HG03469 (cell line): ENCODE results near the gene SRGAP1.
"Not testable (repeated sequence)": the region's sequence is repeated elsewhere in the genome, so short reads cannot be mapped to it uniquely, and the experiment has no call there.

Experiments used
- ATAC-seq: cut with Tn5 transposase; IDR thresholded peaks from one replicate; pipeline ENCODE4 v1.9.1; 2021; ENCODE audit warnings: mild to moderate bottlenecking, moderate library complexity, moderate number of reproducible peaks; ENCODE audit not compliant: unreplicated experiment

SRGAP1 gene

DNA sequence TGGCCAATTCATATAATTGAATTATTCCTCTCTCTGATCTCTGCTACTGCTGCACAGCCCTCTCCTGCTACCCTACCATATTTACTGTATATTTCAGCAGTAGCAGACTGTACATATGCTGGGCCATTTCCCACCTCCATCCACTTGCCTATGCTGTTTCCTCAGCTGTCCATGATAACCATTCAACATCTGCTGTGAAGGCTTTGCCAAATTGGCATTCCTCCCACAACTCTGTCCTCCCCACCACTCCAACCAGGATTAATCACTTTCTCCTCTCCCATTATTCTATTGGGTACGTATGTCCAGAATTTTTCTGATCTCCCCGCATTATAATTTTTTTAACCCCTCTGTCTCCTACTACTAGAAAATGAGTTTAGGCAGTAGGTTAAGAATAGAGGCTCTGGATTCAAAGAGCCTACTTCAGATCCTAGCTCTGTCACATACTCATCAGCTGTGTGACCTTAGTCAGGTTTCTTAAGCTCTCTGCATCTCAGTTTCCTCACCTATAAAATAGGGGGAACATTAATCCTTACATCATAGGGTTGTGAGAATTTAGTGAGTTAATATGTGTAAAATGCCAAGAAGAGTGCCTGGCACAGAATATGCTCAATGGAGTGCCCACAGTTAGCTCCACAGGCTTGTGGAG lies 254.3 kb downstream of the SRGAP1 start:
- no peak for ATAC-seq

DNA sequence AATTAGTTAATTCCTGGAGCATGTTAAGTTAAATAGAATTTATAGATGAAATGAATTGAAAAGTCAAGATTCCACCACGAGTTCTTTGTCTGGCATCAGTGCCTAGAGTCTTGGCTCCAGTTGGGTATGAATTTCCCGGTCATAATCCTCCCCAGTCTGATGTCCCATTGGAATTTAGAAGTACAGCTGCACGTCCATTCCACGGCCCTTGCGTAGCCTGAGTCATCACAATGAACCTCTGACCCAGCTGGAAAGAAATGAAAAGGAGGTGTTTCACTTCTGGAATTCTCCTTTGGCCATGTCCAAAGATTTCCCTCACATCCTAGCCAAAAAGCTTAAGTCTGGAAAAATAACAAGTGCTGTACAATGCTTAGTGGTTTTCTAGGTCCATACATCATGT lies 254.9 kb downstream of the SRGAP1 start:
- no peak for ATAC-seq

DNA sequence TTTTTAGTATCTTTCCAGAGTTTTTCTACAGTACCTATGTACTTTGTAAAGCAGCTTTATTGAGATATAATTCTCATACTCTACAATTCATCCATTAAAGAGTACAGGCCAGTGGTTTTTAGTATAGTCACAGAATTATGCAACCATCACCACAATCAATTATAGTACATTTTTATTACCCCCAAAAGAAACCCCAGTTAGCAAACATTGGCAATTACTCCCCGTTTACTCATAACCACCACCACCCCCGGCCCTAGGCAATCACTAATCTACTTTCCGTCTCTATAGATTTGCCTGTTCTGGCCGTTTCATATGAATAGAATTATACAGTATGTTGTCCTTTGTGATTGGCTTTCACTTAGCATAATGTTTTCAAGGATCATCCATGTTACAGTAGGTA lies 257.8 kb downstream of the SRGAP1 start:
- no peak for ATAC-seq

DNA sequence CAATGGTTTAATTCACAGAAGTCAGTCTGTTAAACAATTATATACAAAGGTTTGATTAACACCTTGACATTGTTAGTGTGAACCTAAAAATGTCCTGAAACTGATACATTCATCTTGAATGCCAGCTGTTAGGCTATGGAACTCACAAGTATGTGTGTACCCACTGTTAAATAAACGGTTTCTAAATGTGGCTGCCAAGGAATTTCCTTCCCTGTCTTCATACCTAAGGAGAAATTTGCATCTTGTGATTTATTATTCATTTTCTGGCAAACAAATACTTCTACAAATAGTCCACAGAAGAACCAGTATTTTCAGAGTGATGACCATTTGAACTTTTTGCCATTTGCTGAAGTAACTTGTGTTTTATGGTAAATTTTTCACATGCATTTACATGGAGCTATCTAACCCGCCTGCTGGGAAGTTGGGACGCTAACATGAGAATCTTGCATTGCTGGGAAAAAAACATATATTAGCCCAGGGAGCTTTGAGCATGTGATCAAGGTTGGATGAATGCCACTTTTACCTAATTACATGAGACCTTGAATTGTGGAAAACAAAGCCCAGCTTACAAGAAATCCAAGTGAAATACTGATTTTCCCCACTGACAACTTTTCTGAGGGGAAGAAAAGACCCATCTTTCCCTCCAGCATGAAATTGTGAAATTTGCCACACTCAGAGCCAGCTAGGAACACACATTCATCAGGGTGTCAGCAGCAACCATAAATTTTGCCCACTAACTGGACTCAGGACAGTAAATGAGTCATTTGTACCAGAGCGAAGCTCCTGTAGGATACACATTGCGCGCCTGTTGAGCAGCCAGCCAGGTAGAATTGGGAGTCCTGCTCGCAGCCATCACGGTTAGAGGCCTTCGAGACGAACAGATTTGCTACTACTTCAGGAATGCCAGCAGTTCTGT lies 259.6 kb downstream of the SRGAP1 start:
- no peak for ATAC-seq

DNA sequence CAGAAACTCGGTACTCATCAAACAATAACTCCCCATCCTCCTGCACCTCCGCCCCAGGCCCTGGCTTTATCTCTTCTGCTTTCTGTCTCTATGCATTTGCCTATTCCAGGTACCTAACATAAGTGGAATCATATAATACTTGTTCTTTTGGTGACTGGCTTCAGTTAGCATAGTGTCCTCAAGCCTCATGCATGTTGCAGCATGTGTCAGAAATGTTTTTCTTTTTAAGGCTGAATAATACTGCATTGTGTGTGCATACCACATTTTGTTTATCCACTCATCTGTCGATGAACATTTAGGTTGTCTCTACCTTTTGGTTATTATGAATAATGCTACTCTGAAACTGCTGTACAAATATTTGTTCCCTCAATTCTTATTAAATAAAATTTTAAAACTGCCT lies 260.5 kb downstream of the SRGAP1 start:
- no peak for ATAC-seq

DNA sequence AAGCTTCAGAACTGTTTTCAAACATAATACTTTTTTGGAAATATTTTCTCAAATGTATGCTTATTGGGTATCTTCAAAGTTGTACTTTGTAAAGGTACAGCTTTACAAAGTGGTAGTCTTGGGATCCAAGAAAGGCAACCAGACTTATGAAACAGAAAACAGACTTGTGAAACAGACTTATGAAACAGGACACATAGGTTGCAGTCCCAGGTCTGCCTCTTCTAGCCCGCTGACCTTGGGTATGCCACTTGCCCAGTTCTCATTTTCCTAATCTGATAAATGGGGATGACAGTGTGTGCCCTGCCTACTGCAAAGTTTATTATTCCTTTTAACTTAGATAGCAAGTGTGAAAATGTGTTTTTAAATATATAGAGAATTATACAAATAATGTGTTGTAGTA lies 263.3 kb downstream of the SRGAP1 start:
- ATAC-seq, result no peak

DNA sequence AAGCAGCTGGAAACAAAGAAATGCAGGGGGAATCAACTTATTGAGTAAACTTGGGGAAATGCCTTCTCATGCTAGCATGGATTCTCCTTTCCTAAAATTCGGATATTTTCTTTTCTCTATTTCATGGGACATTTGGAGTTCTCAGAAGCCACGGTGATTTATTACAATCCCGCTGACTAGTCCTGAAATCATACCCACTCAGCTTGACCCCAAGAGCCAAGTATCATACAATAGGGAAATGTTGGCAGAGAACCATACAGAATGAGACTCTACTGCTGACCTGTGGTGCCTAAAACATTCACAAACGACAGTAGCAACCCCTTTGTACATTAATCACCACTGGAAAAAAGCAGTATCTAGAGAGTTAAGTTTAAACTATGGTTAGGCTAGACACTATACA lies 265.2 kb downstream of the SRGAP1 start:
- ATAC-seq, result no peak

DNA sequence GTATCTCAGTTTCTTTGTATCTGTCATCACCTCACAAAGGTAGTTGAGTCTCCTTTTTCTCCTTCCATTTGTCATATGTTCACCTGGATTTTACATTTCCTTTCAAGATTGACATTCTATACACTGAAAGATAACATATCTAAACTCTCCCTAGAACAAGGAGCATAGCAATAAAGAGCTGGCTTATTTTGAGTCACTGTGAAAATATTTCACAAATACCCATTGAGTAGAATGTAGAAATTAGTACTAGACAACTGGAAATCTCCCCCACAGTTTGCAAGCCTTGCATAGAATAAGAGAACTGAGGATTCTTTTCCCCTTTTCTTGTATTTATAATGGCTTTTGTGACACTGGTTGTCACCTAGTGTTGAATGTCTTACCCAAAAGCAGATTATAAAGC lies 266.4 kb downstream of the SRGAP1 start:
- ATAC-seq, result no peak

DNA sequence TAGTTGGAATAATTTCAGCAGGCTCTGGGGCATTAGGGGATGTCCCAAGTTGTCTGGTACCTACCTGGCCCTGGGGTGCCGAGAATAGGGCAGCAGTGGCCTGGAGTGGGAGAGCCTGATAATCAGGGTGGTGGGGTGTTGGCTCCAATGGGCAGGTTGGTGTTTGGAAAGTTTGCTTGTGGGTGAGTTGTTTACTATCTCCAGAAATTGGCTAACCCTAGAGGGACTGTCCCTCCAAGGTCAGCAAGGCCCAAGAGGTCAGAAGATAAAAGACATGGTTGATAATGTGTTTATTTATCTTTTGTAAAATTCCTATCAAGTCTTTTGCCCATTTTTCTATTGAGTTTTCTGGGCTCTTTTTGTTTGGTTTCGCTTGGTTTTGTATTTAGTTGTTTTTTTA lies 272.5 kb downstream of the SRGAP1 start:
- ATAC-seq, result no peak

DNA sequence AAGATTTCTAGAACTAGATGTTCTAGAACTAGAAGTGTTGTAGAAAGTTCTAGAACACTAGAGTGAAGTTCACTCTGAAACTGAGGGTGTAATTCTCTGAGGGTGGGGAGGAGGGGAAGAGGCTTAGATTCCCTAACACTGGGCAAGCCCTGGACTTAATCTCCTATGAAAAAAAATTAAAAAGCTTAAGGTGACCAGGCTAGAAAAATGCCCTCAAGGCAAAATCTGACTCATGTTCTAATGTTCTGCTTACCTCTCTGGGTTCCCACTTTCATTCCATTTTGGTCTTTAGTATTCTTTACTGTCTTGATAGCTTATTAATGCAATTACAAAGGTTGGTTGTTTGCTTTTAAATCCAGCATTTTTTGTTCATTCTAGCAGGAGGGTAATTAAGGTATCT lies 276.1 kb downstream of the SRGAP1 start:
- ATAC-seq, result no peak

DNA sequence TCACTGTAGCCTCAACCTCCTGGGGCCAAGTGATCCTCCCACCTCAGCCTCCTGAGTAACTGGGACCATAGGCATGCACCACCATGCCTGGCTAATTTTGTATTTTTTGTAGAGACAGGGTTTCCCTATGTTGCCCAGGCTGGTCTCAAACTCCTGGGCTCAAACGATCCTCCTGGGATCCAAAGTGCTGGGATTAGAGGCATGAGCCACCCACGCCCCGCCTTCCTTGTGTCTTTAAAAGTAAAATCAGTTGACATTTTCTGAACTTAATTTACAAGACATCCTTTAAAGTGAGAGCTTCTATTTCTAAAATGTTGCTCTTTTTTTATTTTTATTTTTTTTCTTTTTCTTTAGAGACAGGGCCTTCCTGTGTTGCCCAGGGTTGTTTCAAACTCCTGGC lies 276.6 kb downstream of the SRGAP1 start:
- not testable (repeated sequence) for ATAC-seq

DNA sequence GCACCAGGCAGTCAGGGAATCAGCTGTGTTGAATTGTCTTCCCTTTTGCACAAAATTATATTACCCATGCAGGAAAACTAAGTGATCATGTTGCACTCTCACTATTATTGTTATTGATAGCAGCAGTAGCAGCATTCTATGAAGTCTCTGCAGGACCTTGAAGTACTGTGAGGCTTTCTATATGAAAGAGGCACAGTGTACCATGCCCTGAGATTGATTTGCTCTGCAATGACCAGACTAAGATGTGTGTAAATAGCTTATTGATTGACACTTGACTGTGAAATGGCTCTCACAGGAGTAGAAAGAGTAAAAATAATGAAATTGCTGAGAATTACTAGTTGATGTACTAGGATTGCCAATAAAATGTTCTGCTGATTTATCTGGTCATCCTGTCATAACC lies 277.7 kb downstream of the SRGAP1 start:
- ATAC-seq, result no peak

DNA sequence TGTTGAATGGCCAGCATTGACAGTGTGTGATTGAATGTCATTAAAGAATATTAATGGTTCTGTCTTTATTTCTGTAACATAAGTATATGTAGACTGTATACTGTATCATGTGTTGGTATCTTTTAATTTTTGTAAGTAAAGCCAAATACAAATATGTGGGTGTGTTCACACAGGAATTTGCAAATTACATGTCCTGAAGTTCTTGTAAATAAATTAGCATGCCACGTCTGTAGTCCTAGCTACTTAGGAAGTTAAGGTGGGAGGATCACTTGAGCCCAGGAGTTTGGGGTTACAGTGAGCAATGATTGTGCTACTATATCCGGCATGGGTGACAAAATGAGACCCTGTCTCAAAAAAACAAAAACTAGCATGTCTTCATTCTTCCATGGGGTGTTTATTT lies 278.5 kb downstream of the SRGAP1 start:
- ATAC-seq, result no peak

DNA sequence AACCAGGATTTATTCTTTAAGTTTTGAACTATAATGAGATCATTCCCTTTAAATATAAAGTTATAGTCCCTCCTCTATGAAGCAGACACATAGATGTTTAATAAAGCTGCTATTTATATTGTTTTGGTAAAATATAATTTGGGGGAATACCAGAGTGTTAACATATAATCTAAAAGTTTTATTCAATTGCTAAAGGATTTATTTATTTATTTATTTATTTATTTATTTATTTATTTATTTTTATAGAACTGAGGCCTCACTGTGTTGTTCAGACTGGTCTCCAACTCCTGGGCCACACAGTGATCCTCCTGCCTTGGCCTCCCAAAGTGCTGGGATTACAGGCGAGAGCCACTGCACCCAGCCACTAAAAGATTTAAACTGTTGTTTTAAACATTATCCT lies 278.9 kb downstream of the SRGAP1 start:
- no peak for ATAC-seq

DNA sequence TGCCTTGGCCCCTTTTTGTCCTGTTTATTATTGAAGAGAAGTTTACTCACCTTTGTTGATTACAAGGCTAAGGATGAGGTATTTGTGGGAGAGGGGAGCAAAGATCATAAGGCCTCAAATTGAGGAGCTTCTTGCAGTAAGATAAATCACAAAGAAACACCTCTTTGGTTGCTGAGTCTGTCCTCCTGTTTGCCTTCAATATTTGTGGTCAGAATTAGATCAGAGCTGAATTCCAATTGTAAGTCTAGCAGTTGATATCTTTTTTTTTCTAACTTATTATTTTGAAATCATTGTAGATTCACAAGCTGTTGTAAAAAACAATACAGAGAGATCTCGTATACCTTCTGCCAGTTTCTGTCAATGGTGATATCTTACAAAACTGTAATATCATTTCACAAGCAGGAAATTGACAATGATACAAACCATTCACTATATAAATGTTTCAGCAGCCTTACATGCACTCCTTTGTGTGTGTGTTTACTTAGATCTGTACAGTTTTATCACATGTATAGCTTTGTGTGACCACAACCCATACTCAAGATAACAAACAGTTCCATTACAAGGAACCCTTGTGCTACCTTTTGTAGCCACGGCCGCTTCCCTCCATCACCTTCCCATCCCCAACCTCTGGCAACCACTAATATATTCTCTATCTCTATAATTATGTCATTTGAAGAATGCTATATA lies 280.2 kb downstream of the SRGAP1 start:
- no peak for ATAC-seq

DNA sequence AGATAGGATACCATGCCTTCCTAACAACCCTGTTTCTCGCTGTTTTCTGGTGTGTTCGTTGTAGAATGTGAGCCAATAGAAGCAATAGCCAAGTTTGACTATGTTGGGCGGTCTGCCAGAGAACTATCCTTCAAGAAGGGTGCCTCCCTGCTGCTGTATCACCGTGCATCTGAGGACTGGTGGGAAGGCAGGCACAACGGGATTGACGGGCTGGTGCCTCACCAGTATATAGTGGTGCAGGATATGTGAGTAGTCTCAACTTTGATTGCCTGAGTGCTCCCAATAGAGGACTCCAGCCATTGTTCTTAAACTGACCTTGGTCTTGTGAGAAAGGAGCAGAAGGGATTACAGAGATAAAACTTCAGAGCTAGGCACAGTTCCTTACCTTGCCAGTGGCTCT lies 281.4 kb downstream of the SRGAP1 start:
- no peak for ATAC-seq

DNA sequence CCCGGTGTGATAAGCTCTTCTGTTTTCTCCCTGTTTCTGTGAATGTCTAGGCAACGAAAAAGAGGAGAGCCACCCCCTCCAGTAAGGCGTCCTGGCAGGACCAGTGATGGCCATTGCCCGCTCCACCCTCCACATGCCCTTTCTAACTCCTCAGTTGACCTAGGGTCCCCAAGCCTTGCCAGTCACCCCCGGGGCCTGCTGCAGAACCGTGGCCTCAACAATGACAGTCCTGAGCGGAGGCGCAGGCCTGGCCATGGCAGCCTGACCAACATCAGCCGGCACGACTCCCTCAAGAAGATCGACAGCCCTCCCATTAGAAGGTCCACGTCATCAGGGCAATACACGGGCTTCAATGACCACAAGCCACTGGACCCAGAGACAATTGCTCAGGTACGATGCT lies 283.3 kb downstream of the SRGAP1 start:
- ATAC-seq, result no peak

DNA sequence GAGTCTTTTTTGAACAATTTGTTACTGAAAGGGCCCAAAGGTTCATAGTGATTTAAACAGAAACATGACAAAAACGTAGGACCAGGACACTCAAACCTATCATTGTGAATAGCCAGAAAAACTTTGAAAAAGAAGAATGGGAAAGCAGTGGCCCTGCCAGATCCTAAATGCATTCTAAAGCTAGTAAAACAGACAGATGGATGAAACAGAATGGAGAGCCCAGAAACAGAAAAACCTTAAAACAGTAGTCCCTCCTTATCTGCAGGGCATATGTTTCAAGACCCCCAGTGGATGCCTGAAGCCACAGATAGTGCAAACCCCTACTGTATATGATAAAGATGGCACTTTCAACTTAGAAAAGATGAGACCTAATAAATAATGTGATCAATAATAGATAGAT lies 283.9 kb downstream of the SRGAP1 start:
- no peak for ATAC-seq

DNA sequence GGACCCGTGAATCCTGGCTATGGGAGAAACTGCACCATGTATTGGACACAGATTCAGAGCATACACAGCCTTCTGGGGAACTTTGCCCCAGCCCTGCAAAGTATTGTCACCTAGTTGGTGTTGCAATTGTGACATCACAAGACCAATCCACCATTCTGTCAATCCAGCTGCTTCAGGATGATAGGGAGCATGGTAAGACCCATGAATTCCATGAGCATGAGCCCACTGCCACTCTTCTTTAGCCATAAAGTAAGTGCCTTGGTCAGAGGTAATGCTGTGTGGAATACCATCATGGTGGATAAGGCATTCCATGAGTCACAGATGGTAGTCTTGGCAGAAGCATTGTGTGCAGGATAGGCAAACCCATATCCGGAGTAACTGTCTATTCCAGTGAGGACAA lies 286.0 kb downstream of the SRGAP1 start:
- ATAC-seq, result not testable (repeated sequence)

DNA sequence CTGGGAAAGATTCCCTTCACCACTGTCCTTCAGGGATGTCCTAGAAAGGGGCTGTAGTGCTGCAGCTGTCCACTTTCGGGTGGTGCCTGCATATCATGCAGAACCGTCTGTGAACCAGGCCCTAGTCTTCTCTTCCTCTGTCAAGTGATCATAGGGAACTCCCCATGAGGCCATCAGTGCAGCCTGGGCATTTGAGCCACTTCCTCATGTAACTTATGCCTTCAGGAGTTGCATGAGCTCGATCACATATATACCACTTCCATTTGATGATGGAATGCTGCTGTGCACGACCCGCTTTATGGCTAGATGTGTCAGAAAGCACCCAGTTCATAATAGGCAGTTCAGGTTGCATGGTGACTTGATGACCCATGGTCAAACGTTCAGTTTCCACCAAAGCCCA lies 287.0 kb downstream of the SRGAP1 start:
- not testable (repeated sequence) for ATAC-seq

DNA sequence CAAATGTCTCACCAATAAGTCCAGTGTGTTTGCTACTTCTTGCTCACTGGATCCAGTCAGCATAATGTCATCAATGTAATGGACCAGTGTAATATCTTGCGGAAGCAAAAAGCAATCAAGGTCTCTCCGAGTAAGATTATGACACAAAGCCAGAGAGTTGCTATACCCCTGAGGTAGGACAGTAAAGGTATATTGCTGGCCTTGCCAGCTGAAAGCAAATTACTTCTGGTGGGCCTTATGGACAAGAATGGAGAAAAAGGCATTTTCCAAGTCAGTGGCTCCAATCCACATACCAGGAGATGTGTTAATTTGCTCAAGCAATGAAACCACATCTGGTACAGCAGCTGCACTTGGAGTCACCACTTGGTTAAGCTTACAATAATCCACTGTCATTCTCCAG lies 288.2 kb downstream of the SRGAP1 start:
- not testable (repeated sequence) for ATAC-seq

DNA sequence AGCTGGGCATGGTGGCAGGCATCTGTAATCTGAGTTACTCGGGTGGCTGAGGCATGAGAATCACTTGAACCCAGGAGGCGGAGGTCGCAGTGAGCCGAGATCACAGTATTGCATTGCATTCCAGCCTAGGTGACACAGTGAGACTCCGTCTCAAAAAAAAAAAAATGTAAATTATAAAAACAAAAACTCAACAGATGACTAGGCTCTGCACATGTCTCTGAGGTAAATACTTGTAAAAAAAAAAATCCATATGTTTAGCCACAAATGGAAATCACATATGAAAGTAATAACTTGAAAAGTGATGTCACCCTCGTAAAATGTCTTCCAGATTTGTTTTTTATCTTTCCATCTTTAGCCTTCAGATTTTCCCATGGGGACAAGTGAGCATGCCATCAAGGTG lies 292.6 kb downstream of the SRGAP1 start:
- ATAC-seq, result no peak
